RWPE2 (cell line): Measurements from ENCODE around the gene TCAP.
"Not testable (repeated sequence)": the region's sequence is repeated elsewhere in the genome, so short reads cannot be mapped to it uniquely, and the experiment has no call there.

Experiments used
- ATAC-seq: fragments of 200-7000 bp; cut with Tn5 transposase; 3 replicates; pipeline ENCODE4 v1.9.1; 2021; ENCODE audit warnings: low read depth
- DNase-seq: peaks from one replicate; pipeline ENCODE4 v3.0.0-alpha.2; 2020; ENCODE audit warnings: low spot score
- H3K27ac ChIP-seq: fragments of 450-650 bp; 2 replicates; pipeline ENCODE4 v1.5.1; 2017; ENCODE audit warnings: mild to moderate bottlenecking; ENCODE audit not compliant: poor library complexity, severe bottlenecking
- H3K27me3 ChIP-seq: fragments of 250-450 bp; sonication (Bioruptor Pico); 2 replicates; pipeline ENCODE4 v1.5.1; 2021; ENCODE audit warnings: mild to moderate bottlenecking, moderate library complexity; ENCODE audit not compliant: insufficient read depth, poor library complexity, severe bottlenecking
- H3K36me3 ChIP-seq: fragments of 250-450 bp; sonication (Bioruptor Pico); 2 replicates; pipeline ENCODE4 v1.5.1; 2020; ENCODE audit warnings: low read depth, mild to moderate bottlenecking, moderate library complexity
- H3K4me1 ChIP-seq: fragments of 250-450 bp; sonication (Bioruptor Pico); 2 replicates; pipeline ENCODE4 v1.5.1; 2021; ENCODE audit warnings: mild to moderate bottlenecking, moderate library complexity; ENCODE audit not compliant: insufficient read depth, poor library complexity, severe bottlenecking
- H3K4me3 ChIP-seq: fragments of 250-450 bp; sonication (Bioruptor Pico); 2 replicates; pipeline ENCODE4 v1.5.1; 2021; ENCODE audit warnings: mild to moderate bottlenecking, moderate library complexity; ENCODE audit not compliant: severe bottlenecking
- H3K9me3 ChIP-seq: fragments of 250-450 bp; sonication (Bioruptor Pico); 2 replicates; pipeline ENCODE4 v1.5.1; 2021; ENCODE audit warnings: mild to moderate bottlenecking, moderate library complexity; ENCODE audit not compliant: severe bottlenecking
- TF ChIP-seq, protein P1 (sequence below): fragments of 450-650 bp; IDR thresholded peaks from one replicate; pipeline ENCODE4 v1.5.1; 2017; ENCODE audit warnings: mild to moderate bottlenecking, moderate library complexity; ENCODE audit not compliant: poor library complexity, severe bottlenecking

Gene TCAP

DNA sequence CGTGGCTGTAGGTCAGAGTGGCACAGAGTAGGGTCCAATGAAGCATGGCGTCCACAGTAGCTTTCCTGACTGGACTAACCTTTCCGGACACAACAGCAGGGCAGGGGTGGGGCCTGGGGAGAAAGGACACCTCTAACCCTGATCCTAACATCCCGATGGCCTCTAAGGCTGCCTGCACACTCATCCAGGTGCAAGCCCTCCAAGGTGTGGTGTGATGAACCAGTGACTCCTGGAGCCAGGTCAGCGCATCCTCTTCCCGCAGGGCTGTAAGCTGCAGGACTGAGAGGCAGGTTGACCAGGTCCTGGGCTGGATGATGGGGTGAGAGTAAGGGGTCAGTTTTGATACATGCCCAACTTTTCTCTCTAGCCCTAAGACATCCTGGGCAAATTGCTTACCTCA lies 31.6 kb downstream of the TCAP start:
- peaks cover 5% of the 10 kb centered on the region for H3K4me1 ChIP-seq
- ATAC-seq (no peak), DNase-seq (no peak)
- H3K36me3 ChIP-seq: no peaks in the 10 kb centered on the region
- H3K27ac ChIP-seq: no peak overlapping the region
- no peaks in the 10 kb centered on the region for H3K27me3 ChIP-seq
- no peaks in the 10 kb centered on the region for H3K9me3 ChIP-seq
- TF ChIP-seq, protein P1, sequence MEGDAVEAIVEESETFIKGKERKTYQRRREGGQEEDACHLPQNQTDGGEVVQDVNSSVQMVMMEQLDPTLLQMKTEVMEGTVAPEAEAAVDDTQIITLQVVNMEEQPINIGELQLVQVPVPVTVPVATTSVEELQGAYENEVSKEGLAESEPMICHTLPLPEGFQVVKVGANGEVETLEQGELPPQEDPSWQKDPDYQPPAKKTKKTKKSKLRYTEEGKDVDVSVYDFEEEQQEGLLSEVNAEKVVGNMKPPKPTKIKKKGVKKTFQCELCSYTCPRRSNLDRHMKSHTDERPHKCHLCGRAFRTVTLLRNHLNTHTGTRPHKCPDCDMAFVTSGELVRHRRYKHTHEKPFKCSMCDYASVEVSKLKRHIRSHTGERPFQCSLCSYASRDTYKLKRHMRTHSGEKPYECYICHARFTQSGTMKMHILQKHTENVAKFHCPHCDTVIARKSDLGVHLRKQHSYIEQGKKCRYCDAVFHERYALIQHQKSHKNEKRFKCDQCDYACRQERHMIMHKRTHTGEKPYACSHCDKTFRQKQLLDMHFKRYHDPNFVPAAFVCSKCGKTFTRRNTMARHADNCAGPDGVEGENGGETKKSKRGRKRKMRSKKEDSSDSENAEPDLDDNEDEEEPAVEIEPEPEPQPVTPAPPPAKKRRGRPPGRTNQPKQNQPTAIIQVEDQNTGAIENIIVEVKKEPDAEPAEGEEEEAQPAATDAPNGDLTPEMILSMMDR: no peak
- no peak overlapping the region for H3K4me3 ChIP-seq

DNA sequence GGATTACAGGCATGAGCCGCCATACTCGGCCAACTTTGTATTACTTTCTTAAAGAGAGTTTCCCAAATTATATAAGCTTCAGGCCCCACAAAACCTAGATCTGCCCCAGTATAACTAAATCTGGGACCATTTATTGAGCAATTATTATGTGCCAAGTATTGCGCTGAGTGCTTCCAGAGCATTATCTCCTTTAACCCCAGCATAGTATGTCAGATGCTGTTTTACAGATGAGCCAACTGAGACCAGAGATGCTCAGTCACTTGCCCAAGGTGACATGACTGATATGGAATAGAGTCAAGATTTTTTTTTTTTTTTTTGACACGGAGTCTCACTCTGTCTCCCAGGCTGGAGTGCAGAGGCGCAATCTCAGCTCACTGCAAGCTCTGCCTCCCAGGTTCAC lies 32.8 kb downstream of the TCAP start:
- peaks cover 5% of the 10 kb centered on the region for H3K4me1 ChIP-seq
- TF ChIP-seq, protein P1: no peak
- no peaks in the 10 kb centered on the region for H3K36me3 ChIP-seq
- H3K27ac ChIP-seq: no peak overlapping the region
- no peaks in the 10 kb centered on the region for H3K27me3 ChIP-seq
- no peak for DNase-seq
- no peaks in the 10 kb centered on the region for H3K9me3 ChIP-seq
- ATAC-seq: no peak
- H3K4me3 ChIP-seq: no peak overlapping the region

DNA sequence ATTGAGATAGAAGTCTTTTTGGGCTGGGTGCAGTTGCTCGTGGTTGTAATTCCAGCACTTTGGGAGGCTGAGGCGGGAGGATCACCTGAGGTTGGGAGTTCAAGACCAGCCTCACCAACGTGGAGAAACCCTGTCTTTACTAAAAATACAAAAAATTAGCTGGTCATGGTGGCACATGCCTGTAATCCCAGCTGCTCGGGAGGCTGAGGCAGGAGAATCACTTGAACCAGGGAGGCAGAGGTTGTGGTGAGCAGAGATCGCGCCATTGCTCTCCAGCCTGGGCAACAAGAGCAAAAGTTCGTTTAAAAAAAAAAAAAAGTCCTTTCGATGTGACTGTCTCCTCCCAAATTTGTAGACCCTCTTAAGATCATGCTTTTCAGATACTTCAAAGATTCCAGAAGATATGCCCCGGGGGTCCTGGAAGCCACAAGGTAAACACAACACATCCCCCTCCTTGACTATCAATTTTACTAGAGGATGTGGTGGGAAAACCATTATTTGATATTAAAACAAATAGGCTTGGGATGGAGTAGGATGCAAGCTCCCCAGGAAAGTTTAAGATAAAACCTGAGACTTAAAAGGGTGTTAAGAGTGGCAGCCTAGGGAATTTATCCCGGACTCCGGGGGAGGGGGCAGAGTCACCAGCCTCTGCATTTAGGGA lies 34.1 kb downstream of the TCAP start:
- Histone ChIP-seq H3K27ac (peak overlapping the region; percentile 60), H3K4me3 (peak overlapping the region; percentile 71)
- not testable (repeated sequence) for H3K36me3 ChIP-seq, ATAC-seq, H3K9me3 ChIP-seq, H3K4me1 ChIP-seq, DNase-seq, H3K27me3 ChIP-seq

DNA sequence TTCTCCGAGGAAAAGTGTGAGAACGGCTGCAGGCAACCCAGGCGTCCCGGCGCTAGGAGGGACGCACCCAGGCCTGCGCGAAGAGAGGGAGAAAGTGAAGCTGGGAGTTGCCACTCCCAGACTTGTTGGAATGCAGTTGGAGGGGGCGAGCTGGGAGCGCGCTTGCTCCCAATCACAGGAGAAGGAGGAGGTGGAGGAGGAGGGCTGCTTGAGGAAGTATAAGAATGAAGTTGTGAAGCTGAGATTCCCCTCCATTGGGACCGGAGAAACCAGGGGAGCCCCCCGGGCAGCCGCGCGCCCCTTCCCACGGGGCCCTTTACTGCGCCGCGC lies 34.6 kb downstream of the TCAP start, which contains the start of gene ERBB2:
TSS of gene ERBB2 (plus strand) at position 247 of the 330 bp plus-strand sequence. CDS start 175 bp downstream, outside the sequence.
- Histone ChIP-seq H3K27me3 (no peaks in the 10 kb centered on the region), H3K36me3 (no peaks in the 10 kb centered on the region), H3K27ac (peak within 1 kb of the TSS; percentile 60), H3K9me3 (no peaks in the 10 kb centered on the region), H3K4me1 (peaks cover 7% of the 10 kb centered on the region), H3K4me3 (peak within 1 kb of the TSS; percentile 71)
- TF ChIP-seq, protein P1: no peak
- DNase-seq: no peak
- ATAC-seq: peak; percentile 92

DNA sequence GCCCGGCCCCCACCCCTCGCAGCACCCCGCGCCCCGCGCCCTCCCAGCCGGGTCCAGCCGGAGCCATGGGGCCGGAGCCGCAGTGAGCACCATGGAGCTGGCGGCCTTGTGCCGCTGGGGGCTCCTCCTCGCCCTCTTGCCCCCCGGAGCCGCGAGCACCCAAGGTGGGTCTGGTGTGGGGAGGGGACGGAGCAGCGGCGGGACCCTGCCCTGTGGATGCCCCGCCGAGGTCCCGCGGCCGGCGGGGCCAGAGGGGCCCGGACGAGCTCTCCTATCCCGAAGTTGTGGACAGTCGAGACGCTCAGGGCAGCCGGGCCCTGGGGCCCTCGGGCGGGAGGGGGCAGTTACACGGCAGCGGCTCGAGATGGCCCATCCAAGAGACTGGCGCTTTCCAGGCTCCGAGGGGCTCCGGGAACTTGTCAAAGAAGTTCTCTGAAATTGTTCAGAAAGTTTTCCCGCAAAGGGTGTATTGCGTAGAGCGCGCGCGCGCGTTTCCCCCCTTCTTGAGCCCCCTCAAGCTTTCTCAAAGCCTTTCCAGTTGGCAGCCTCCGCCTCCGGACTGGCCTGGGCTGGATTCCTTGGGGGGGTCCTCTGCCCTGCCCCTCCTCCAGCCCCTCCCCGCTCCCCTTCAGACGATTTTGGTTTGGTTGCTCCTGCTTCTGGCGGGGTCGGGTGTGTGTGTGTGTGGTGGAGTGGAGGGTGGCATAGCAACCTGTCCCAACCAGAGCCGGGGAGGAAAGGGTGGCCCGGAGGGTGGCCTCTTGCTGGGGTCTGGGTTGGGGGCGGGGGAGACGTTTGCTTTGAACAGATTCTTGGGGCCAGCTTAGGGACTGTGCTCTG lies 35.2 kb downstream of the TCAP start:
- peak; percentile 60 for ATAC-seq
- DNase-seq: no peak

More for the DNA sequence above, 35.2 kb downstream of the TCAP start:
- Histone ChIP-seq H3K27ac (peak overlapping the region; percentile 60), H3K36me3 (no peaks in the 10 kb centered on the region), H3K27me3 (no peaks in the 10 kb centered on the region), H3K9me3 (no peaks in the 10 kb centered on the region), H3K4me3 (peak overlapping the region; percentile 71), H3K4me1 (peaks cover 11% of the 10 kb centered on the region)
- TF ChIP-seq, protein P1: no peak
